ENCODE data around the gene ACCSL.

Gene ACCSL

GRCh38 chr11:44058275-44058674 is 10.5 kb downstream of the ACCSL start:
- DNase-seq (ENCODE audit: low read depth in 2 of 2): no peak

GRCh38 chr11:44065161-44065661 is 17.4 kb downstream of the ACCSL start:
- no peak for DNase-seq (ENCODE audit: low read depth in 2 of 2)

- peak; percentile 74 to 78 for DNase-seq (ENCODE audit: low read depth in 2 of 2)
Measured at GRCh38 chr11:44065841-44066731, 18.3 kb downstream of the ACCSL start, which contains the start of gene ACCS. Gene ACCS, plus strand, starts transcription at chr11:44066270. Its CDS starts 1,358 bp downstream, at chr11:44067628.

- DNase-seq (ENCODE audit: low read depth in 2 of 2): no peak
Measured at GRCh38 chr11:44066732-44067141, 19.0 kb downstream of the ACCSL start.

GRCh38 chr11:44067266-44067665 is 19.5 kb downstream of the ACCSL start:
- no peak for DNase-seq (ENCODE audit: low read depth in 2 of 2)

- DNase-seq (ENCODE audit: low read depth in 2 of 2): no peak
Measured at GRCh38 chr11:44068180-44068579, 20.4 kb downstream of the ACCSL start.

- DNase-seq (ENCODE audit: low read depth in 2 of 2): no peak
Measured at GRCh38 chr11:44071157-44071556, 23.4 kb downstream of the ACCSL start.

GRCh38 chr11:44072757-44073658 is 25.2 kb downstream of the ACCSL start:
- no peak for DNase-seq (ENCODE audit: low read depth in 2 of 2)

GRCh38 chr11:44078794-44079193 is 31.0 kb downstream of the ACCSL start:
- no peak for DNase-seq (ENCODE audit: low read depth in 2 of 2)

- no peak for DNase-seq (ENCODE audit: low read depth in 2 of 2)
Measured at GRCh38 chr11:44079376-44079775, 31.6 kb downstream of the ACCSL start.

GRCh38 chr11:44080951-44081350 is 33.2 kb downstream of the ACCSL start:
- no peak for DNase-seq (ENCODE audit: low read depth in 2 of 2)

GRCh38 chr11:44082645-44083044 is 34.9 kb downstream of the ACCSL start:
- DNase-seq (ENCODE audit: low read depth in 2 of 2): no peak

GRCh38 chr11:44083433-44083832 is 35.7 kb downstream of the ACCSL start:
- DNase-seq (ENCODE audit: low read depth in 2 of 2): no peak

- no peak for DNase-seq (ENCODE audit: low read depth in 2 of 2)
Measured at GRCh38 chr11:44083906-44084305, 36.1 kb downstream of the ACCSL start.

GRCh38 chr11:44085330-44085729 is 37.5 kb downstream of the ACCSL start:
- no peak for DNase-seq (ENCODE audit: low read depth in 2 of 2)

- no peak for DNase-seq (ENCODE audit: low read depth in 2 of 2)
Measured at GRCh38 chr11:44088377-44088776, 40.6 kb downstream of the ACCSL start.

- DNase-seq (ENCODE audit: low read depth in 2 of 2): no peak
Measured at GRCh38 chr11:44088871-44089270, 41.1 kb downstream of the ACCSL start.

- no peak for DNase-seq (ENCODE audit: low read depth in 2 of 2)
Measured at GRCh38 chr11:44090539-44090938, 42.8 kb downstream of the ACCSL start.

GRCh38 chr11:44094260-44094868 is 46.6 kb downstream of the ACCSL start:
- peak; percentile 72 to 78 for DNase-seq (ENCODE audit: low read depth in 2 of 2)

- peak; percentile 76 to 83 for DNase-seq (ENCODE audit: low read depth in 2 of 2)
Measured at GRCh38 chr11:44095506-44096359, 48.0 kb downstream of the ACCSL start, which contains the start of gene EXT2. Gene EXT2, plus strand, starts transcription at chr11:44095678. Its CDS starts 12,035 bp downstream, at chr11:44107713.
